ENCODE results near the gene CASP10. TPM values are rescaled to one million over a fixed set of nuclear protein-coding genes. Genes with fewer than 3 reads are reported as not detected.

The CASP10 gene
- total RNA-seq, 2 donors from 2014 or later = 3.0 to 6.0 TPM

DNA sequence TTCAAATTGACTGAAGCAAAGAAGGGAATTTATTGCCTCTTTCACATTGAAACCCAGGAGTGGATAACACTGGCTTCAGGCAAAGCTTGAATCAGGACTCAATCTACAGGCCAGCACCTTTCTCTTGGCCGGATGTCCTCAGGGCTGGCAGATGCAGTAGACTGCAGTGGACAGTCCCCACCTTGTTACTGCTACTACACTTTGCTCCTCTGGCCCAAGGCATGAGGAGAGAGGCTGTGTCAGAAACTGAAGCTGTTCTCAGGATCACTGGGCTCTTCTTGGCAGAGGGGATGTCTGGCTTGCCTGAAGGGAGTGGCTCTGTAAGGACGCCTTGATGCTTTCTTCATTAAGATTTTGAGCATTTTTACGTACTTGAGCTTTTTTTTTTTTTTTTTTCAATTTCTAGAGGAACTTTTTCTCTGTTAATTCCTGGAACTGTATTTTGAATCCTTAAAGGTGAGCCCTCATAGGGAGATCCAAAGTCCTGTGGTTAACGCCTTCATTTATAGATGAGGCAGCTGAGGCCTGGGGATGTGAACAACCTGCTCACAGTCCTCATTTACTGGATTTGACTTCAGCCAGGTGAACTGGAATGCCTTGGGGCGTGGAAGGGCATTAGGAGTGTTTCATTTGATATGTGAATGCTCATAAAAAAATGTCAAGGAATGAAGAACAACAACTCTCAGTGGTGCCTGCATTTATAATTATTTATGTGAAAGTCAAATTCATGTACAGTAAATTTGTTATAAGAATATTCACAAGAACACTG lies 36.6 kb downstream of the CASP10 start:
- no peaks in the 10 kb centered on the region for H3K27me3 ChIP-seq
- H3K27ac ChIP-seq = peak overlapping the region in 2 of 4 donors; percentile 5 to 19
- no peak for DNase-seq
- TF ChIP-seq, protein P1, sequence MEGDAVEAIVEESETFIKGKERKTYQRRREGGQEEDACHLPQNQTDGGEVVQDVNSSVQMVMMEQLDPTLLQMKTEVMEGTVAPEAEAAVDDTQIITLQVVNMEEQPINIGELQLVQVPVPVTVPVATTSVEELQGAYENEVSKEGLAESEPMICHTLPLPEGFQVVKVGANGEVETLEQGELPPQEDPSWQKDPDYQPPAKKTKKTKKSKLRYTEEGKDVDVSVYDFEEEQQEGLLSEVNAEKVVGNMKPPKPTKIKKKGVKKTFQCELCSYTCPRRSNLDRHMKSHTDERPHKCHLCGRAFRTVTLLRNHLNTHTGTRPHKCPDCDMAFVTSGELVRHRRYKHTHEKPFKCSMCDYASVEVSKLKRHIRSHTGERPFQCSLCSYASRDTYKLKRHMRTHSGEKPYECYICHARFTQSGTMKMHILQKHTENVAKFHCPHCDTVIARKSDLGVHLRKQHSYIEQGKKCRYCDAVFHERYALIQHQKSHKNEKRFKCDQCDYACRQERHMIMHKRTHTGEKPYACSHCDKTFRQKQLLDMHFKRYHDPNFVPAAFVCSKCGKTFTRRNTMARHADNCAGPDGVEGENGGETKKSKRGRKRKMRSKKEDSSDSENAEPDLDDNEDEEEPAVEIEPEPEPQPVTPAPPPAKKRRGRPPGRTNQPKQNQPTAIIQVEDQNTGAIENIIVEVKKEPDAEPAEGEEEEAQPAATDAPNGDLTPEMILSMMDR (IDR thresholded peaks at IDR 0.05) = no peak
- no peak for TF ChIP-seq POLR2A (IDR thresholded peaks at IDR 0.05)
- 83 to 90% methylated on average over 5 of the region's 5 CpGs for WGBS, 2 donors
- intact Hi-C loops (cut with DNase I) = no loop called here
- H3K9me3 ChIP-seq = no peaks in the 10 kb centered on the region
- ATAC-seq = no peak
- H3K36me3 ChIP-seq (replicated peaks in 1 of 2; ENCODE audit: insufficient read depth in 1 of 2, low read depth in 2 of 2) = peaks cover 0 to 7% of the 10 kb centered on the region in 2 donors
- peaks cover 17% of the 10 kb centered on the region for H3K4me1 ChIP-seq
- no peak overlapping the region for H3K4me3 ChIP-seq

DNA sequence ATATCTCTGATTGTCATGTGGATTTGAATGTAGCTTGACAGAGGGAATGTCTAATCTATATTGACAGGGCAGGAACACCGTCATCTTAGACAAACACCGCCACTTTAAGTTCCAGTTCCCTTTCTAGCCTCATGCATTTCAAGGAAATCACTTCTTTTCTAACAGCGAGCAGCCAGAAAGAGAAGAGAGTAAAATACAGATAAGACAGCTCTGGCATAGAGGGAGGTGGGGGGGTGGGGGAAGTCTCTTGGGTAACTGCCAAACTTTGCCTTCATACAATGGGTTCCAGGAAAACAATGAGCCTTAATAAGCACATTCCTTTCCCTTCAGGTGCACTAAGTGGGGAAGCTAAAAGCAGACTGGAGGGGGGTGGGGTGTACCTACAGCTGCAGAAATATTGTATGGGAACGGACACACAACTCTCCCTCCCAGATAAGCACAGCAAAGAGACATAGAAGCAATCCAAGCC lies 37.2 kb downstream of the CASP10 start:
- H3K4me1 ChIP-seq = peaks cover 17% of the 10 kb centered on the region
- H3K9me3 ChIP-seq = no peaks in the 10 kb centered on the region
- H3K36me3 ChIP-seq (replicated peaks in 1 of 2; ENCODE audit: insufficient read depth in 1 of 2, low read depth in 2 of 2) = peaks cover 0 to 7% of the 10 kb centered on the region in 2 donors
- intact Hi-C loops (cut with DNase I) = no loop called here
- ATAC-seq (peak; percentile 58), DNase-seq (peak; percentile 33 to 56 (median 43))
- TF ChIP-seq POLR2A (IDR thresholded peaks at IDR 0.05) = no peak
- TF ChIP-seq, protein P1 (IDR thresholded peaks at IDR 0.05) = no peak
- no peak overlapping the region for H3K4me3 ChIP-seq
- WGBS, 2 donors = 12 to 21% methylated on average over 4 of the region's 4 CpGs
- no peaks in the 10 kb centered on the region for H3K27me3 ChIP-seq
- peak overlapping the region in 2 of 4 donors; percentile 5 to 19 for H3K27ac ChIP-seq

DNA sequence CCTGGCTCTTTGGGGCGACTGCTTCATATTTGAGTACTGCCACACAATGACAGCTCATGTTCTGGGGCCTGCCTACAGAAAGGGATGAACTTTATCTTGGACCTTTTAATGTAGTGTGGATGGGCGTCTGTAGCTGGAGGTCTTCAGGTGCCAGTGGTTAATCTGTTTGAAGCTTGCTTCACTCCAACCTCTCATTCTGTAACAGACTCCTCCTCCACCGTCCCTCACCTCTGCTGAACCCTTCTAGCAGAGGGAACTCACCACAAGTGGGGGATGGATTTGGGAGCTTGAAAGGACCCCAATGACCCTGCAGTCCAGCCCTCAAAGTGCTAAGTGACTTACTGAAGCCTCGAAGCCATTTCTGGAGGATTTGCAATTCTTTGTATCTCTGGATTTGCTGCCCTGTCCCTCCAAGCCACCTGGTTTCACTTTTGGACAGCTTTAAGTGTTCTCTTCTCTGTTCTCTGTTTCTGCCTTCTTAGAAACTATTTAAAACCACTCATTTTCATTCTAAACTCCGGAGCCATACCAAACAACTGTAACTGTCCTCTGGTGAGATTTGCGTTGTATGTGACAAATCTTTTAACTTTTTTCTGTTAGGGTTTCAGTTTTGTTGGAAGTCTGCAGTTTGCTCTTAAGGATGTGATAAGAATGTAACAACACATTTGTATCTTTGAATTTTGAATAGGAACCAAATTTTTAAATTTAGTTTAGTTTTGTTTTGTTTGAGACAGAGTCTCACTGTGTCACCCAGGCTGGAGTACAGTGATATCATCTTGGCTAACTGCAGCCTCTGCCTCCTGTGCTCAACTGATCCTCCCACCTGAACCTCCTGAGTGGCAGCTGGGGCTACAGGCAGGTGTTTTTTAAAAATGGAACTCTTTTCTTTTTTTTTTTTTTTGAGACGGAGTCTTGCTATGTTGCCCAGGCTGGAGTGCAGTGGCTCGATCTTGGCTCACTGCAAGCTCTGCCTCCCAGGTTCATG lies 40.4 kb downstream of the CASP10 start:
- H3K36me3 ChIP-seq (replicated peaks in 1 of 2; ENCODE audit: insufficient read depth in 1 of 2, low read depth in 2 of 2) = peaks cover 0 to under 1% of the 10 kb centered on the region in 2 donors
- no peak overlapping the region for H3K27ac ChIP-seq
- WGBS, 2 donors = 72 to 74% methylated on average over 8 of the region's 8 CpGs
- no peaks in the 10 kb centered on the region for H3K9me3 ChIP-seq
- TF ChIP-seq POLR2A (IDR thresholded peaks at IDR 0.05) = no peak
- TF ChIP-seq, protein P1 (IDR thresholded peaks at IDR 0.05) = no peak
- H3K4me1 ChIP-seq = peaks cover 17% of the 10 kb centered on the region
- no peak for DNase-seq
- no peak for ATAC-seq
- H3K4me3 ChIP-seq = no peak overlapping the region
- no peaks in the 10 kb centered on the region for H3K27me3 ChIP-seq
- intact Hi-C loops (cut with DNase I) = no loop called here

DNA sequence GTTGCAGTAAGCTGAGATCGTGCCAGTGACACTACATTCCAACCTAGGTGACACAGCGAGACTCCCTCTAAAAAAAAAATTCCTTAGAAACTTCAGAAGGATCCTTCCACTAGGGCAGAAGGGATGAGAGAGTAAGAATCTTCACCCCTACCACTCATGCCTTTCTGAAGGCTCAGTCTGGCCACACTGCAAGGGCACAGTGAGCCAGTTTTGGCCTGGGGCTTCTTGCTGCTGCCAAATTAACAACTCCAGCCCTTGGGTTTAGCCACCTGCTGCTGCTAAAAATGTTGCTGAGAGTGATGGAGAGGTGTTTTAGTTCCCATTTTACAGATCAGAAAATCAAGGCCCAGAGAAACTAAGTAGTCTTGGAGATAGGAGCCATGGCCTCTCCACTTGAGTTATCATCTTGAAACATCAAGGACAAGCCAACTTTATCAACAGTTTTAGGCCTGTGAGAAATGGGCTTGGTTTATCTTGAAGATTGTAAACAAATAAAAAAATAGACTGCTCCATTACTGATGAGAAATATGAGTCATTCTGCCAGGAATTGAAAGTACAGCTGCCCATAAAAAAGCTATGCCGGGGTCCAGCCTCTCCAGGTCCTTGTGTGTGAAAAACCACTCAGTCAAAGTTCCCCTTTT lies 45.5 kb downstream of the CASP10 start:
- peaks cover 15% of the 10 kb centered on the region for H3K4me1 ChIP-seq
- no peak overlapping the region for H3K27ac ChIP-seq
- no peaks in the 10 kb centered on the region for H3K9me3 ChIP-seq
- intact Hi-C loops (cut with DNase I) = no loop called here
- DNase-seq (no peak), ATAC-seq (no peak)
- no peaks in the 10 kb centered on the region for H3K36me3 ChIP-seq (replicated peaks in 1 of 2; ENCODE audit: insufficient read depth in 1 of 2, low read depth in 2 of 2)
- no peak overlapping the region for H3K4me3 ChIP-seq
- 79 to 84% methylated on average over 3 of the region's 3 CpGs for WGBS, 2 donors
- no peaks in the 10 kb centered on the region for H3K27me3 ChIP-seq
- no peak for TF ChIP-seq POLR2A (IDR thresholded peaks at IDR 0.05)
- TF ChIP-seq, protein P1 (IDR thresholded peaks at IDR 0.05) = no peak
